UCSD-AML1 (cell line): ENCODE measurements around the gene SOBP.

ENCODE experiments used
- DNase-seq: peaks from one replicate; lab custom pipeline; 2025; ENCODE audit not compliant: unreplicated experiment; lab: John Stamatoyannopoulos, UW

The SOBP gene

DNA sequence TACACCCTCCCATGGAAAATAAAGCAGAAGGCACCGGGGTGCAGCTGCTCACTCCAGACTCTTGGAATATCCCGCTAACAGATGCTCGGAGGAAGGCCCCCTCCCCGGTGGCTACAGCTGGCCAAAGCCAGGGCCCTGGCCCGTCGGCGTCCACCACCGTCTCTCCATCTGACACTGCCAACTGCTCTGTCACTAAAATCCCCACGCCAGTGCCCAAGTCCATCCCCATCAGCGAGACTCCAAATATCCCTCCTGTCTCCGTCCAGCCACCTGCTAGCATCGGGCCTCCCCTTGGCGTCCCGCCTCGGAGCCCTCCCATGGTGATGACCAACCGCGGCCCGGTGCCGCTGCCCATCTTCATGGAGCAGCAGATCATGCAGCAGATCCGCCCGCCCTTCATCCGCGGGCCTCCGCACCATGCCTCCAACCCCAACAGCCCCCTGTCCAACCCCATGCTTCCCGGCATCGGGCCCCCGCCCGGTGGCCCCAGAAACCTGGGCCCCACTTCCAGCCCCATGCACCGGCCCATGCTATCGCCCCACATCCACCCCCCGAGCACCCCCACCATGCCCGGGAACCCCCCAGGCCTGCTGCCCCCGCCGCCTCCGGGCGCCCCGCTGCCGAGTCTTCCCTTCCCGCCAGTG is 143.9 kb downstream of the SOBP start:
- DNase-seq = no peak

DNA sequence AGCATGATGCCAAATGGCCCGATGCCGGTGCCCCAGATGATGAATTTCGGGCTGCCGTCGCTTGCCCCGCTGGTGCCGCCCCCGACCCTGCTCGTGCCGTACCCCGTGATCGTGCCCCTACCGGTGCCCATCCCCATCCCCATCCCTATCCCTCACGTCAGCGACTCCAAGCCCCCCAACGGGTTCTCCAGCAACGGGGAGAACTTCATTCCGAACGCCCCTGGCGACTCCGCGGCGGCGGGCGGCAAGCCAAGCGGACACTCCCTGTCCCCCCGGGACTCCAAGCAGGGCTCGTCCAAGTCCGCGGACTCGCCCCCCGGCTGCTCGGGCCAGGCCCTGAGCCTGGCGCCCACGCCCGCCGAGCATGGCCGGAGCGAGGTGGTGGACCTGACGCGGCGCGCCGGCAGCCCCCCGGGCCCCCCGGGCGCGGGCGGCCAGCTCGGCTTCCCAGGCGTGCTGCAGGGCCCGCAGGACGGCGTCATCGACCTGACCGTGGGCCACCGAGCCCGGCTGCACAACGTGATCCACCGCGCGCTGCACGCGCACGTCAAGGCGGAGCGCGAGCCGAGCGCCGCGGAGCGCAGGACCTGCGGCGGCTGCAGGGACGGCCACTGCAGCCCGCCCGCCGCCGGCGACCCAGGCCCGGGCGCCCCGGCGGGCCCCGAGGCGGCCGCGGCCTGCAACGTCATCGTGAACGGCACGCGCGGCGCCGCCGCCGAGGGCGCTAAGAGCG is 144.6 kb downstream of the SOBP start:
- no peak for DNase-seq

DNA sequence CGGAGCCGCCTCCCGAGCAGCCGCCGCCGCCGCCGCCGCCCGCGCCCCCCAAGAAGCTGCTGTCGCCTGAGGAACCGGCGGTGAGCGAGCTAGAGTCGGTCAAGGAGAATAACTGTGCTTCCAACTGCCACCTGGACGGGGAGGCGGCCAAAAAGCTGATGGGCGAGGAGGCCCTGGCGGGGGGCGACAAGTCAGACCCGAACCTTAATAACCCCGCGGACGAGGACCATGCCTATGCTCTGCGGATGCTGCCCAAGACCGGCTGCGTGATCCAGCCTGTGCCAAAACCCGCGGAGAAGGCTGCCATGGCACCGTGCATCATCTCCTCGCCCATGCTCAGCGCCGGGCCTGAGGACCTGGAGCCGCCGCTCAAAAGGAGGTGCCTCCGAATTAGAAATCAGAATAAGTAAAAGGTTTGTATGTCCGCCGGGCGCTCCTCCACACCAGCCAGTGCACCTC is 145.2 kb downstream of the SOBP start:
- DNase-seq = no peak

DNA sequence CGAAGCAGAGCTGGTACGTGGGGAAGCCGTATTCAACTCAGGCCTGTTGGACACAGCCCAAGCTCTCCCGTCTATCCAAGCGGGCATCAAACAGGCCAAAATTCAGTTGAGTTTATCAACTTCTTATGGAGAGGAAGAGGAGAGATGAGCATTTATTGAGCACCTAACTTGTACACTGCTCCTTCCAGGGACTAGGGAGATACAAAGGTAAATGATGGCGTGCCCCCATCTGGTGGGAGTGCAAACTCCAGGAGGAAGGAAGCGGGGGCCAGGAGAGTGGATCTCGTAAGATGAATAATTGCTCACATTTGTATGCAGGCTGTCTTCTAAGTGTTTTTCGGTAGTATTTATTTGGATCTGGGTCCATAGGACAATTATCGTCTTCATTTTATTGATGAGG is 146.6 kb downstream of the SOBP start:
- DNase-seq = no peak

DNA sequence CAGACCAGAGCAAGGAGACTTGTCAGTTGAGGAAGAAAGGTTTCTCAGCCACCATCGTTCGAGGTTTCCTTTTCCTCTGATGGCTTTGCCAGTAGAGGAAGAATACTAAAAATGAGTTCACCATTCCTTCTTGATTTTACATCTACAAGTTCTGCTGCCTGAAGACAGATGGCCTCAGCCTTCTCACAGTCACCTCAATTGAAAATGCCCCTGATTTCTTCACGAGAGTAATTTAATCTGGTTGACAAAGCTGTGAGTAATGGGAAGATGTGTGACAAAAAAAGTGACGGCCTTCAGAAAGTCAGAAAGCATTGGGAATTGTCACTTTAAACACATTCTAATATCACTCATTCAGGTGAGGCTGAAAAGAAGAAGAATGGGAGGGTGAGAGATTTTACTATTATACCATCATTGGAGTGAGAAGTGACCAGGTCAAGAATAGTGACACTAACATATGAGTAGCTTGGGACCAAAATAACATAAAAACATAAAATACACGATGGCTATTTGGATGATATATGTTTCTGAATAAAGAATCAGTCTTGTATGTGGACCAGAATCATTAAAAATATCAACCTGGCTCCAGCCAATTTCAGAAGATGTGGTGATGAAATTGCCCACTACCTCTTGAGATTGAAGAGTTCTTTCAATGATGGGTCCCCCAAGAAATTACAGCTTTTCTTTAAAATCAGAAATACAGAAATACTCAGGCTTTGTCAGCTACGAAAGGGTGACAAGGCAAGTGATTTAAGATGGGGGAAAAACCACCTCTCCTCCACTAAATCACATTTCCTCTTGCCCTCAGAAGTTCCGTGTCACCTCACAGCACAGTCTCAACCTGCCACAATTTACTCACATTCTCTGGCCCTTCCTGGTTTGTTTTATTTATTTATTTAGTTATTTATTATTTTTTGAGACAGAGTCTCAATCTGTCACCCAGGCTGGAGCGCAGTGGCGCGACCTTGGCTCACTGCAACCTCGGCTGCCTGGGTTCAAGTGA is 147.7 kb downstream of the SOBP start:
- DNase-seq = no peak

DNA sequence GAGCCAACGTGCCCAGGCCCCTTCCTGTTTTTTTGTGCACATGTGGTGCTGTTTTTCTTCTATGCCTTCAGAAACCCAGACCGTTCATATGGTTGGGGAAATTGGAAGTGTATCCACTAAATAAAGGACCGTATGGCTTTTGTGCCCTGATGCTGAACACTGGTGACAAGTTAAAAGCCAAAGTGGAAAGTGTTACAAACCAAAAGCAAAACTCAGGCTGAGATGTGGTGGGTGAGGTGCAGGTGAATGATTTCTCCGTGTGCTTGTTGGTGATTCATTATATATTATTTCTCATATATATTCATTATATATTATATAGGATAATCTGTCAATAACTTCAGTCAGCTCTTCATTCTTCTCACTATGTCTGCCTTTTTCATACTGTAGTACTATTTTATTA is 148.6 kb downstream of the SOBP start:
- DNase-seq = no peak

DNA sequence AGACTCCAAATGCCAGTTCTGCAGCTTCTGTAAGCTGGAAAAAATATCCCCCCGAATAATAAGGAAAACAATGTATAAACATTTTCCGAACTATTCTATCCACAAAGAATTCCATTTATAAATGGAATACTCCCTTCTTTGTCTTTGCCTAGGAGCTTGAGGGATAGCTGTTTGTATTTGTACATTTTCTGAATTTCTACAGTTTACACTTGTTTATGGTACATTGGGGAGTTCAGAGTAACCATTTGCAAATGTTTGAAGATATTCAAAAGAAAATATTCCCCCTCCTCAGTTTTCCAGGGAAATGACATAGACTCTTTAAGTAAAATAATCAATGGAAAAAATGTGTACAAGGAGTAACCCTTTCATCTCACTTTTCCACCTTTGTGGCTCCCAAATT is 149.6 kb downstream of the SOBP start:
- no peak for DNase-seq

DNA sequence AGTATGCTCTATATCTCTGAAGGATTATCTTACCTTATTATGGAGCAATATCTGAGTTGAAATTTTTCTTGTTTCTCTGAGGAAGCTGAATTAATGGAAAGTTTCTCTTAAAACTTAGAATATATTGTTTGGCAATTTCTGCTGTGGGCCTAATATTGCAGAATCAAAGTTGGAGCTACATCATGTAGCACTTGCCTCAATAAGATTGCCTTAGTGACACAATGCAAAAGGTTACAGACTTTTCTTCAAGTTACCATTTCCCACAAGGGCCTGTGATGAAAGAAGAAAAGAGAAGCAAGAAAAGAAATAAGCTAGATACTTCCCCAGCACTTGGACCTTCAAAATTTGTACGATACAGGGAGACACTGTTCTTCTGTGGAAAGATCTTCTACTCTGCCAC is 151.2 kb downstream of the SOBP start:
- no peak for DNase-seq

DNA sequence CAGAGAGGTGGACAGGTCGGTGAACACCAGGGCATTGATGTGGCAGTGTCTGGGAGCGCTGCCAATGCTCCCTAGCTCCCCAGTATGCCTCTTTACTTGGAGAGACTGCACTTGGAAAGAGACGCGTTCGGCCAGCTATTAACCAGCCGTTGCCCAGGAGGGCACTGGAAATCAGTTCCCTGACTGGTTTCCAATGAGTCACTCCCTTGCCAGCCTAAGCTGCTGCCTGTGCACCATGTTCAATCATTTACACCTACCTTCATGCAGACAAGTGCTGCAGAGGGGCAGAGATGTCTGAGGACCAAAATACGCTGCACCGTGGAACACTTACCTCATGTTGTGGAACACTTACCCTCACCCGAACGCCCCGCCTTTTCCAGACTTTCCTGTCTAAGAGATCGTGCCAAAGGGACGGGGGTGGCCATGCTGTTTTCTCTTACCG is 151.6 kb downstream of the SOBP start:
- no peak for DNase-seq

DNA sequence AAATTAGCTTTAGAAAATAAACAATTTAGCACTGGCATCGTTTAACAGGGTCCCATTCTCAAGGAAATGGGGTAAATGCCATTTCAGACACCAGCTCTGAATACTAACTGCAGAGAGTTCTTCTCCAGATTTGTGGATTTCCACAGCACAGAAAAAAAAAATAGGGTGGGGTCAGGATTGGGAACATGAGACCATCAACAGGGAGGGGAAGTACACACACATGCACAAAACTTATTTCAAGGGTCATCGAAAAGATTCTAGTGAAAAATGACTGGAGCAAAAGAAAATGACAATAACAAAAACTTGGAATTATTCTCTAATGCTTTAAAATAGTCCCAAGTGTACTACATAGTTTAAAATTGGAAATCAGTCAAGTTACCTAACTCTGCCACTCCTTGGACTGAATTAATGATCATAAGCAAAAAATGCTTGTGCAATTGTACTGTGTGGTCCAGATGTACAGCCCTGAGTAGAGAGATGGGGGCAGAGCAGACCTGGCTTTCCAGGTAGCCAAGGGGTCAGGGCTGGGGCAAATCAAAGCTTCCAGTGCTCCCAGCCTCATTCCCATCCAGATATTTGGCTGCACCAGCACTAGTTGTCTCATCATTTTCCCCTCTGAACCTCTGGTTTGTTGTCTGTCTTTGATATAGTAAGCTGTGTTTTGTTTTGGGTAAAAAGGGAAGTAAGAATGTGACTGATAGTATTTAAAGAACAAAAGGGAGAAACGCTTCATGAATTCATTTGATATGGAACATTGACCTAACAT is 152.4 kb downstream of the SOBP start:
- no peak for DNase-seq

DNA sequence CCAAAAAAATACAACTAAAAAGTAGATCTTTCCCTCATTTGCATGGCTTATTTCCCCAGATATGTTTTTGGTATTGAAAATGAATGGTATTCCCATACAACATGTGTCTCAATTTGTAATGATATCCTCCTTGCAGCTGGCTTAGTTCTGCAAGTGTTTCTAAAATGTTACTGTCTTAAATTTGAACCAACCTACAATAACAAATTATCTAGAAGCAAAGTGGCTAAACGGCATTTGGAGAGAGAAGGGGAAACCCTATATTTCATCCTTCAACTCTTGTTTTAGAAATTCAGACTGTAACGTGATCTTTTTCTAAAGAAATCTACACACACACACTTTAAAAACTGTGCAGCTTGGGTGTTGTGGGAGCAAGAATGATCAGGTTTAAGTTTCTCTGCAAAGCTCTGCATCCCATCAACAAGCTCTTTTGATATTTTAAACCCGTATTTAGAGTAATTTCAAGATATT is 153.0 kb downstream of the SOBP start:
- no peak for DNase-seq

DNA sequence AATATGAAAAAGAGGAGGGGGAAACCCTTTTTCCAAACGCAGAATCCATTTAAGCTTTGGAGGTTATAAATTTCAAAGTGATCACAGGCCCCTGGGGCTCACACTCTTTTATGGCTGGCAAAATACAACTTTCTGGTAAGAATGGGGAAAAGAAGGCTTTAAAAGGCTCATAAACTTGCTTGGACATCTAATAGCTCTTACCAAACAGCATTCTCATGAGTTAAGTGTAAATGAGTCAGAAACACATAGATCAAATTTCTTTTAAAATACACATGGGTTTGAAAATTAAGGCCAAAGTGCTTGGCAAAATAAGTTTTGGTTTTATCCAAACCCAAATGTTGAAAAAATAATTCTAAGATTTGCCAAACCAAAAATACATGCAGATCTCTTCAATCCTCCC is 154.6 kb downstream of the SOBP start:
- no peak for DNase-seq

DNA sequence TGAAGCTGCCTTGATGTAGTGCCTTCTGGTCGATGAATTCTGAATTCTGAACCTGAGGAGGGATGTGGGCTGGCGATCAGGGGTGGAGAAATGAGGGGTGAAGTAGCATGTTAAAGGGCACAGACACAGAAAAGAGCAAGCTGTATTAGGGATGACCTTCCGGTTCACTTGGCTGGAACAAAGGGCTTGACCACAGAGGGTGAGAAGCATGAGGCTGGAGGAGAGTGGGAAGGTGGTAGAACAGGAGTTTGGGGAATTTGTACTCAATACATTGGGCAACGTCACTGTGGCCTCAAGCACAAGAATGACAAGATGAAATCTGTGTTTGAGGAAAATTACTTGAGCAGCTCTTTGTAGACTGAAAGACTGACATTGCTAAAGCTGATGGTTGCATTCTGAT is 155.8 kb downstream of the SOBP start:
- no peak for DNase-seq

DNA sequence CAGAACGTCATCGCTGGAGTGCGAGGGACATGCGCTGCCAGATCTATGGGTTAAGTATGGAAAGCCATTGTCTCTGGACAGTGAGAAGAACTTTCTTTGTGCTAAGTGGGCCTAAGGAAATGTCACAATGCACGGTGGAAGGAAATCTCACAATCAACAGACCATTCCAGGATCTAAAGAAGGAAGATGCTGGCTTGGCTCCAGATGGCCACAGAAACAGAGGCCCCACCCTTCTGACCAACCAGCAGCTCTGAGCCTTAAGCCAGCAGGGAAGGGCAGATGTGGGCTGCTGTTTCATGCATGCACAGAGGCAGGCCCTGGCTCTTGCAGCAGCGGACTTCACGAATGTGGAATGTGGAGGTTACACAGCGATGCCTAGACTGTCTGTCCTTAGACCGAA is 156.3 kb downstream of the SOBP start:
- no peak for DNase-seq

DNA sequence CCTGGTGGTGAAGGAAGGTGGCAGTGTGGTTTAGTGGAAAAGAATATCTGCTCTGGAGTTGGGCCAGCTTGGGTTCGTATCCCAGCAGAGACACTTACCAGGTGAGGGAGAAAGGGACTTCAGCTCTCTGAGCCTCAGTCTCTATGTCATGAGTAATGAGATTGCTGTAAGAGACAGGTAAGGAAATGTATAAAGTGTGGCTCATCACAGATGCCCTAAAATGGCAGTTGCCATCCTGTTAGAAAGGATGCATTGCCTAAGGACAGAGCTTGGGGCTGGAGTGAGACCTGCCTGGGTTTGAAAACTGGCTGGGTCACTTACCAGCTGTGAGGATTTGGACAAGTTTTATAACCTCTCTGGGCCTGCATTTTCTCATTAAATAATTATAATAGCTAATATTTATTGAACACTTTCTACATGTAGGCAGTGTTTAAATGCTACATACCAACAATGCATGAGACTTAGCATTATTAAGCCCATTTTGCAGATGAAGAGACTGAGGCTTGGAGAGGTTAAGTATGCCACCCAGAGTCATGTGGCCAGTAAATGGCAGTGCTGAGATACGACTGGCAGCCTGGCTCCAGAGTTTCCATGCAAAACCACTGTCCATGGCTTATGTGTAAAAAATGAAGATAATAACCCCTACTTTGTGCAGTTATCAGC is 157.0 kb downstream of the SOBP start:
- no peak for DNase-seq

DNA sequence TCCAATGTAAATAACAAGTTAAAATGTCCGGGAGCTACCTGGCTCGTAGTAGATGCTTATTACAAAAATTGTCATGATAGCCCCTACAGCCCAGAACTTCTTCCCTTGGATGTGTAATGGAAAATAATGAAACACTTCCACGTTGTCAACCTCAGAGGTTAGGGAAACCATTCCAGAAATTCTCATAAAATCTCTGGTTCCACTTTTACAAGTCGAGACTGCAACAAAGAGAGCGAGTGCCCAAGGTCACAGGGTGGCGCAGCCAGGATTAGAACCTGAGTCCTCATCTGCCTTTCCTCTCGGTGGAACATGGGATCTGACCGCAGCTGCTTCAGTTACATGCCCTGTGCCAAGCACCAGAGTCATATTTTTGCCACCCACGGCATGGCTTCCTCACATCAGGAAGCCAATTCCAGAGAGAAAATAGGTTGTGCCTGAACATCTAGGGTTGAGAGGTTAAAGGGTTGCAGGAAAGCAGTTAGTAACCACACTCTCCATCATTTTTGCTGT is 157.6 kb downstream of the SOBP start:
- no peak for DNase-seq

DNA sequence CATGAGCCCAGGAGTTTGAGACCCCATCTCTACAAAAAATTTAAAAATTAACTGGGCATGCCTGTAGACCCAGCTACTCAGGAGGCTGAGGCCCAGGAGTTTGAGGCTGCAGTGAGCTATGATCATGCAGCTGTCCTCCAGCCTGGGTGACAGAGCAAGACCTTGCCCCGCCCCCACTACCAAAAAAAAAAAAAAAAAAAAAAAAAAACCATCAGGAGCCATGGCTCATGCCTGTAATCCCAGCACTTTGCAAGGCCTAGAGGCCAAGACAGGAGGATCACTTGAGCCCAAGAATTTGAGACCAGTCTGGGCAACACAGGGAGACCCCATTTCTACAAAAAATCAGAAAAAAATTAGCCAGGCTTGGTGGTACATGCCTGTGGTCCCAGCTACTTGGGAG is 159.1 kb downstream of the SOBP start:
- no peak for DNase-seq

DNA sequence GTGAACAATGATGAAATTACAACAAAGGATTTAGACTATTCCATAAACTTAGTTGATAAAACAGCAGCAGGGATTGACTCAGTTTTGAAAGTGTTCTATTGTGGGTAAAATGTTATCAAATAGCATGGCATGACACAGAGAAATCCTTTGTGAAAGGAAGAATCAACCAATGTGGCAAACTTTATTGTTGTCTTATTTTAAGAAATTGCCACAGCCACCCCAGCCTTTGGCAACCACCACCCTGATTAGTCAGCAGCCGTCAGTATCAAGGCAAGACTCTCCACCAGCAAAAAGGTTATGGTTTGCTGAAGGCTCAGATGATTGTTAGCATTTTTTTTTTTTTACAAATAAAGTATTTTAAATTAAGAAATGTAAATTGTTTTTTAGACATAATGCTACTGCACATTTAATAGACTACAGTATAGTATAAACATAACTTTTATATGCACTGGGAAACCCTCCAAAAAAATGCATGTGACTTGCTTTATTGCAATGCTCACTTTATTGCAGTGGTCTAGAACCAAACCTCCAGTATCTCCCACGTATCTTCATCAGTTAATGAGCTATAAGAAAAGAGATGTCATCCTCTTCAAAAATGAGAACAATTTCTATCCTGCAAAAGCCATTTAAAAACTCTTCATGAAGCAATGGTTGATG is 162.7 kb downstream of the SOBP start:
- no peak for DNase-seq

DNA sequence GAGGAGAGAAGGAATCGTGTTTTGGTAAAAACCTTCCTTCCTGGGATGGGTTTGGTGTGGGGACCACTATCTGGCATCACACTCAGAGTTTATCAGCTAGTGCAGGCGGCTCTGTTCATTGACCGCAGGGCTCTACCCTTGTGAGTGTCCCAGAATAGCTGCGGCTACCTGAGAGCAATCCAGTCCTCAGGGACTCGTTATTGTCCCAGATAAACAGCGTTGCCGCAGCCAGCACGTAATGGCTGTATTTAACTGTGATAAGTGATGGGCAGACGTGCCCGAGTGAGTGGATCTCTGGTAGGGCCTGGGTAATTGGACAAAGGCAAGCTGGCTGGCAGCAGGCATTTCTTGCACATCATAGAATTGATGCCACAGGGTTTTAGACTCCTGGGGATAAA is 163.3 kb downstream of the SOBP start:
- no peak for DNase-seq
